ACHN (cell line): ENCODE measurements around the gene C1QTNF1.

Experiments used
- DNase-seq: peaks from one replicate; pipeline ENCODE4 v3.0.0-alpha.2; 2015
- in situ Hi-C: cut with HindIII; loops from 2 replicates; pipeline ENCODE4 v1.10.0; 2017; ENCODE audit warnings: low sequenced_read_pairs, low pct_ligation_motif_present, low pct_unique_long_range_greater_than_20kb

C1QTNF1 gene

DNA sequence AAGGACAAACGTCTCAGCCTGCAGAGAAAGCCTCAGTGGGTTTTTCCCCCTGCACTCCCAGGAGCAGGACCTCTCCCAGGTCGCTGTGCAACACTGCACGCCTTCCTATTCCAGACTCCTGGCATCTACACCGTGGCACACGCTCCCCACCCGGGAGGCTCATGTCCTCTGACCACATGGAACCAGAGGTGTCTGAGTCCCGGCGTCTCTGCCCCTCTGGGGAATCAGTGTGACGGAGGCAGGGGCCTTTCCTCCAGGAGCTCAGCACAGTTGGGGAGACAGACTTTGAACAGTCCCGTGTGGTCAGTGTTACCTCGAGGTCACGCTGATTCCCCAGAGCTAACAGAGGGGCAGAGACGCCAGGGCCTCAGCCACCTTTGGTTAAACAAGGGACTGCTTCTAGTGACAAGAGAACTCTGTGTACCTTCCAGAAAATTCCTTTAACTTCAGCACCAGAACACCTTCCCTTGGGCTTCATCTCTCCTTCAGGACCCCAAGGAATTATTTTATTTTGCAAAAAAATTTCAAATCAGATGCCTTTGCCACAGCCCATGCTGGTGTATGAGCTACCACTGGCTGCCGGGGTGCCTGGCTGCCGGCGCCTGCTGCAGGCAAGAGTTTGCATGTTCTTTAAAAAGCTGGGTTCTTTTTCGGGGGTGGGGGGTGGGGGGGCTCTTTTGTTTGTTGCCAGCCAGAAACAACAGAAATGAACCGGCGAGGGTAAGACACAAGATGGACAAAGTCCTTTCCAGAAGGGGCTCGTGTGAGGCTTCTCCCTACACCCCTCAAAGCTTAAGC is 21.0 kb upstream of the C1QTNF1 start:
- DNase-seq, result no peak
- in situ Hi-C loops, result no loop called here

DNA sequence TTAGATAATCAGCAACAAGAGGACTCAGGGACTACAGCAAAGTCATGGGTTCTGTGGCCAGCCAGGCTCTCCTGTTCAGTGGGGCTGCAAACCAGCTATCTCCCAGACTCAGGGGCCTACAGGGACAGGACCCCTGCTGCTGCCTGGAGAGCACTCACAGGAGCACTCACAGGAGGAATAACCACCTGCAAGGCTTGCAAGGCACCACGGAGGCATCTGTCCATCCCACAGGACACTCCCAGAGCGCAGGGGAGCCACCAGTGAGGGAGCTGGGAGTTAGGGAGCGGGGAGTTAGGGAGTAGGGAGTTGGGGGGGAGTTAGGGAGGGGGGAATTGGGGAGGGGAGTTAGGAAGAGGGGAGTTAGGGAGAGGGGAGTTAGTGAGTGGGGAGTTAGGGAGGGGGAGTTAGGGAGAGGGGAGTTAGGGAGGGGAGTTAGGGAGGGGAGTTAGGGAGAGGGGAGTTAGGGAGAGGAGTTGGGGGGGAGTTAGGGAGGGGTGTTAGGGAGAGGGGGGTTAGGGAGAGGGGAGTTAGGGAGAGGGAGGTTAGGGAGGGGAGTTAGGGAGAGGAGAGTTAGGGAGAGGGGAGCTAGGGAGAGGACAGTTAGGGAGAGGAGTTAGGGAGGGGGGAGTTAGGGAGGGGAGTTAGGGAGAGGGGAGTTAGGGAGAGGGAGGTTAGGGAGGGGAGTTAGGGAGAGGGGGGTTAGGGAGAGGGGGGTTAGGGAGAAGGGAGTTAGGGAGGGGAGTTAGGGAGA is 20.1 kb upstream of the C1QTNF1 start:
- in situ Hi-C loops, result no loop called here

DNA sequence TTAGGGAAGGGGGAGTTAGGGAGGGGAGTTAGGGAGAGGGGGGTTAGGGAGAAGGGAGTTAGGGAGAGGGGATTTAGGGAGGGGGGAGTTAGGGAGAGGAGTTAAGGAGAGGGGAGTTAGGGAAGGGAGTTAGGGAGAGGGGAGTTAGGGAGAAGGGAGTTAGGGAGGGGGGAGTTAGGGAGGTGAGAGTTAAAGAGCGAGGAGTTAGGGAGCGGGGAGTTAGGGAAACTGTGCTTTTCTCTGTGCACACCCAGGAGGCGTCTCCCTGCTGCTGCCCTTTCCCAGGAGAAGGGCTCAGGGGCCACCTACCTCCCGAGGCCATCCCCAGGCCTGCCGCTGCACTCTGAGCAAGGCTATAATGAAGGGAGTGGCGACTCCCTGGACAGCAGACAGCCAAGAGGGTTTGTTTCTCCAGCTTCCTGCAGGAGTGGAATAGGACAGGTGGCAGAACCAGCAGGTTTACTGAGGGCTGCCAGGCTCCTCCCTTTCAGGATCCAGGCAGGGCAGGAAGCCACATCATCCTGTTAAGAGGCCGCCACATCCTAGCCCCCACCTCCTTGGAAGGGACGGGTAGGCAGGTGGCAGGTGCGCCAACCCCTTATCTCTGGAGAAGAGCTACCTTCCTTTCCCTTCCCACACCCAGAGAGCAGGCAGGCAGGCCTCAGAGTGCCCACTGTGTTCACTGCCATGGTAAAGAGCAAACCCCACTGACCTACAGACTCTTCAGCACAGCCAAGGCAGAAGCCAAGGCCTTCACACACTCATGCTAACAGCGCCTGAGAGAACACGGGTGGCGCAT is 18.7 kb upstream of the C1QTNF1 start:
- no peak for DNase-seq
- in situ Hi-C loops, result no loop called here

More for the DNA sequence above, 20.1 kb upstream of the C1QTNF1 start:
- DNase-seq, result no peak

DNA sequence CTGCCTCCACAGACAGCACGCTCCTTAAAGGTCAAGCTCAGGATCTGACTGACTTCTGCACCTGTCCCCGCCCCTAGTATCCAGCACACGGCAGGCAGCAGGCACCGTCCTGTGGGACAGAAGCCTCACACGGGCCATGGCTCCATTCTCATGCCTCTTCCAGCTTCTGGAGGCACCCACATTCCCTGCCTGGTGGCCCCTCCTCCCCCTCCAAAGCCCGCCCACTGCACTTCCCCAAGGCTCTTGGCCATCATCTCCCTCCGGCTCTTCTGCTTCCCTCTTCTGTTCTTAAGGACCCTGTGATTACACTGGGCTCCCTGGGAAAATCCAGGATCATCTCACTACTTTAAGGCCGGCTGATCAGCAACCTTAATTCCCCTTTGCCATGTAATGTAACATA is 17.9 kb upstream of the C1QTNF1 start:
- no peak for DNase-seq
- in situ Hi-C loops, result no loop called here

DNA sequence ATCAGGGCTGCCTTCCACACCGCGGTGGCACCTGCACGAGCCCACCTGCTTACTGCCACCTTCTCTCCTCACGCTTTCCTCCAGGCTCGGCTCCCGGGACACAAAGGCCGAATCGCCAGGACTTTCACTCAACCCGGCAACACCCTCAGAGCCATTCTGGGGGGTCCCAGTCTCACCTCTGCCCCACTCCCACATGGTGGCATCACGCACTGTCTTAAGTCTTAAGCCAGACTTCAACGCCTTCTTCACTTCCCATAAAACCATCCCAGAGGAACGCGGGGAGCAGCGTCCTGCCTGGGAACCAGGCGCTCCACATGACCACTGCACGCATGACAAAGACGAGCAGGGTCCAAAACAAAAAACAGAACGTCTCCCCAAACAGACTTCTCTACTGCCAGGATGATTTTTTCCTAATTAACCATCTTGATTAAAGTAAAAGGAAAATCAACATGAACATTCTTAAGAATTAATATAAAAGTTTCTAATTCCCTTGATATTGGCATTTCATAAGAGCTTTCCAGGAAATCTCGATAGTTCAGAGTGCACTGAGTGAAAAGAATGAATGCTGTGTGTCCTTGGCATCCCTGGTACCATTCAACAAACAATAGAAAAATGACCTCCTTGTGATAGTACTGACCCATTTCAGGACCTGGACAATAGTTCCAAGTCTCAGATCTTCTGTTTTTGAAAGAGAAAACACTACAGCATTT is 17.0 kb upstream of the C1QTNF1 start:
- in situ Hi-C loops, result no loop called here

DNA sequence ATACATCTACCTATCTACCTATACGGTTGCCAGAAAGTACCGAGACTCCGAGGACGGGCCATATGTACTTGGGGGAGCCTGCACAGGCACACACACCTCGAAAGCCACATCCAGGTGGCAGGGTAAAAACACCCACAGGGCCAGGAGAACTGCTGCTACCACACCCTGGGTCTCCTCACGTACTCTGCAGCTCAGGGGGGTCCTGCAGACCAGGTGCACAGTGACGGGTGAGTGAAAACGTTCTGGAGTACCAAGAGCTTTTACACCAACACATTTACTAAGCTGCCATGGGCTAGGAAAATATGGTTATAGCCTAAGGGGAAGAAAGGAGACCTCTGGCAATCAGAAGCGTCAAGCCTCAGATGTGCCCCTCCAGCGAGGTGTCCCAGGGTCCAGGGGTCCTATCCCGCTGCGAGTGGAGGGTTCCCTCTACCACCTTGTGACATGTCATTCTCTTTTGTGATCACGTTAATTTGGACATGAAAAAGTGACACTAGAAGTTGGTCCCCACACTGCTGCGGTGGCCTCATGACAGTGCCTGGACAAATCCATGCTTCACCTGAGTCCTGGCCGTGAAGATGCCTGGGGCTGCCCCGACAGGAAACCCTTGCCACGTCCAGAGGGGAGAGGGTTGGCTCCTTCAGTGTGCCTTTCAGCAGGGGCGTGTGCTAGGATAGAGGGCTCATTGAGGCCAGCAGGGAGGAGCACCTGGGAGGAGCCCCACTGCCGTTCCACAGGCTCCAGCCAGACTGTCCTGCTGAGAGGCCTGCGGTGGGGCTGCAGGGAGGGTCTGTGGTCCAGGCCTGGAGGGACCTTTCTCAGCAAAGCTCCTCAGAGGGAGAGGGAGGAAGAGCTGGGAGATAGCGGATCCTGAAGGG is 16.2 kb upstream of the C1QTNF1 start:
- in situ Hi-C loops, result no loop called here
- no peak for DNase-seq

More for the DNA sequence above, 17.0 kb upstream of the C1QTNF1 start:
- no peak for DNase-seq

DNA sequence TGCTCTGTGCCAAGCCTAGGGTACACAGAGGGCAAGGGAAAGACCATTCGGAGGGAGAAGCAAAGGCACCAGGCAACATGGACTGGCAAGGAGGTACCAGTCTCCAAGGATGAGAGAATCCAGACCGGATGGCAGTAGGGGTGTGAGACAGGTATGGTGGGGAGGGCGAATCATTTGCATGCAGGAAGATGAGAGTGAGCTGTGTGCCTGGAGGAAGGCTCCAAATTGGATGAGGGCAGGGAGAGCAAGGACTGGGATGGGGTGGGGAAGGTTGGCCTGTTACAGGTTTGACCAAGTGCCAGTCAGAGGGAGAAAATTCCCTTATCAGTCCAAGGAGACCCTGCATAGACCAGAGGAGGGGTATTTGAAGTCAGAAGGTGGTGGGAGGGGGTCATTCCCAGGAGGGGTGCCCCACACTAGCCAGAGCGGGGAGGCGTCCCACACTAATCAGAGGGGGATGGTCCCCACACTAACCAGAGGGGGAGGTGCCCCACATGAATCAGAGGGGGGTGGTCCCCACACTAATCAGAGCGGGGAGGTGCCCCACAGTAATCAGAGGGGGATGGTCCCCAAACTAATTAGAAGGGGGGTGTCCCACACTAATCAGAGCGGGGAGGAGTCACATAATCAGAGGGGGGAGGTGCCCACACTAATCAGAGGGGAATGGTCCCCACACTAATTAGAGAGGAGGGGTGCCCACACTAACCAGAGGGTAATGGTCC is 15.1 kb upstream of the C1QTNF1 start:
- in situ Hi-C loops, result no loop called here
- no peak for DNase-seq

DNA sequence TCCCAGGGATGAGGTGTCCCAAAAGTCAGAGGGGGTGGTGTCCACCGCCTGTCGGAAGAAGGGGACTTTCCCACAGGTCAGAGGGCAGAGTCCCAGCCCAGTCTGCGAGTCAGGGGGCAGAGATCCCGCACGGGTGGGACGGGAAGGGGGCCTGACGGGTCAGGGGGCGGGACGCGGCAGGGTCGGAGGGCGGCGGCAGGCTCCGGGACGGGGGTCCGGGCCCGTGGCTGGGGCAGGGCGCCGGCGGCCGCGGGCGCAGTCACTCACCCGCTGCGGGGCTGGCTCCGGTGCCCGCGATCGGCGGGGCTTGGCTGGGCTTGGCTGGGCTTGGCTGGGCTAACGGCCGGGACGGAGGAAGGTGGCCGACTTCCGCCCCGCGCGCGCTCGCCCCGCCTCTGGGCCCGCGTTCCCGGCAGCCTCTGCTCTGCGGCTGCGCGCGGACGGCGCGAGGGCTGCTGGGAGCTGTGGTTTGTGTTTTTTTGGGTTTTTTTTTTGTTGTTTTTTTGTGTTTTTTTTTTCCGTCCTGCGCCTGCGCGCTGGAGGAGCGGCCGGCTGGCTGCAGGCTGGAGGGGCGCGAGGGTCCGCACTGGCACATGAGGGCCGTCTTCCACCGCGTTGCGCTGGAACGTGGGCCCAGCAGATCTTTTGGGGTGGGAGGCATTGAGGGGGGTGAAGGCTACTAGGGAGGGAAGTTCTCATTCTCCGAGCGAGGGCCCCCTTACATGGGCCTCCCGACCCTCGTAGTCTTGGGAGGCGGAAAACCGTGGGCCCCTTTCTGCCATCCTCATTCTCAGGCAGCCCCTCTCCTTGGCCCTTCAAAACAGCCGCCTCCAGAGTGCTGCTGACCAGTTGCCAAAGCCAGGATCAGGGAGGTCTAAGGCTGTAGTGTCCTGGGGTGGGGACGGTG is 14.3 kb upstream of the C1QTNF1 start, which contains the start of gene CANT1:
TSS of gene CANT1 (minus strand) at position 368 of the 907 bp plus-strand sequence. CDS start 12,142 bp downstream, outside the sequence.
- in situ Hi-C loops, result no loop called here

DNA sequence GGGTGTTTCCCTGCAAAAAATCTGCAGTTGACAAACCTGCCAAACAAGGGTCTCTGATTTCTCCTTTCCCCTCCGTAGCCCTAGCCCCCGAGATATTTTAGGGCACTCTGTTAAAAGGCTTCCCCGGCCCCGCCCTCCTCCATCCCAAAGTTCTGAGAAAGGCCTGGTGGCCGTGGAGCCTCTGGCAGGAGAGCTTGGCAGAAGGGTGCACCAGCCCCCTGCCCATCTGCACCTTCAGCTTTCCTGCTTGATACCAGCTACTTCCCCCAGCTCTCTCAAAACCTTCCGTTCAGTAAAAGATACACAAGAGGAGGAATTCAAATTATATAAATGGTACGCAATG is 13.7 kb upstream of the C1QTNF1 start:
- in situ Hi-C loops, result no loop called here
- no peak for DNase-seq

More for the DNA sequence above, 14.3 kb upstream of the C1QTNF1 start, which contains the start of gene CANT1:
- DNase-seq, result peak; percentile 88

DNA sequence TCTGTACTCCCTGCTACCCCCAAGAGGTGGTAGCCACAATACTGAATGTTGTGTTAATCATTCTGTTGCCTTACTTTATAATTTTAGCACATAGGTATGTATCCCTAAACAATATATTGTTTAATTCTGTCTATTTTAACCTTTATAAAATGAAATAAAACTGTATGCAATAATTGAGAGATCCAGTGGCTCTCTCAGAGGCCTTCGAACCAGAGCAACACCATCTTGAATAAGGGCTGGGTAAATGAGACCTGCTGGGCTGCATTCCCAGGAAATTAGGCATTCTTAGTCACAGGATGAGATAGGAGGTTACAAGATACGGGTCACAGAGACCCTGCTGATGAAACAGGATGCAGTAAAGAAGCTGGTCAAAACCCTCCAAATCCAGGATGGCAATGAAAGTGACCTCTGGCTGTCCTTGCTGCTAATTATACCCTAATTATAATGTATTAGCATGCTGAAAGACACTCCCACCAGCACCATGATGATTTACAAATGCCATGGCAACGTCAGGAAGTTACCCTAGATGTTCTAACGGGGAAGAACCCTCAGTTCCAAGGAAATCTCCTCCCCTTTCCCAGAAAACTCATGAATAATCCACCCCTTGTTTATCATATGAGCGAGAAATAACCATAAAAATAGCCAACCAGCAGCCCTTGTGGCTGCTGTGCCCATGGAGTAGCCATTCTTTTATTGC is 12.4 kb upstream of the C1QTNF1 start:
- in situ Hi-C loops, result no loop called here
- no peak for DNase-seq

DNA sequence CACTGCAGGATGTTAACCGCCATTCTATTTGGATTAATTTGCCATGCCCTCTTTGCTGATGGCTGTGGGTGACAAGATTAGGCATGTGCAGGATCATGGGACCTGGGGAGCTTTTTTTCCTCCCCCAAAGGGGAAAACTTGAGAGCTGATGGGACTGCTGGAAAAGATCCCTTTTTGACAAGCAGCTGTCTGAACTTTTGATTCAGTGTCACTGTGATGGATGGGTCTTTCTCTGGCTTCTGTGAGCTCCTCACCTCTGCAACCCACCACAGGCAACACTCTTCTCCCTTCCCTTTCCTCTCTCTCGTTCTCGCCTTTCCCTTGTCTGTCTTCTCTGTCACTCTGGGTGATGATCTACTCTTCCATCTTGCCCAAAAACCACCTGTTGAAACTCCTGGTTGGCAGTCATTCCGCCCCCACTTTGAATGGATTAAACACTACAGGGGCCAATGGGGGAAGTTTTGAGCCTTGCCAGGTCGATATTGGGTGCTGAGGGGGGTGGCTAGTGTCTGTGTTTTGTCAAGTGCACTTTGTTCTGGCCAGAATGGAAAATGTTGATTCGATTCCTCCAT is 11.3 kb upstream of the C1QTNF1 start:
- in situ Hi-C loops, result no loop called here
- DNase-seq, result no peak

DNA sequence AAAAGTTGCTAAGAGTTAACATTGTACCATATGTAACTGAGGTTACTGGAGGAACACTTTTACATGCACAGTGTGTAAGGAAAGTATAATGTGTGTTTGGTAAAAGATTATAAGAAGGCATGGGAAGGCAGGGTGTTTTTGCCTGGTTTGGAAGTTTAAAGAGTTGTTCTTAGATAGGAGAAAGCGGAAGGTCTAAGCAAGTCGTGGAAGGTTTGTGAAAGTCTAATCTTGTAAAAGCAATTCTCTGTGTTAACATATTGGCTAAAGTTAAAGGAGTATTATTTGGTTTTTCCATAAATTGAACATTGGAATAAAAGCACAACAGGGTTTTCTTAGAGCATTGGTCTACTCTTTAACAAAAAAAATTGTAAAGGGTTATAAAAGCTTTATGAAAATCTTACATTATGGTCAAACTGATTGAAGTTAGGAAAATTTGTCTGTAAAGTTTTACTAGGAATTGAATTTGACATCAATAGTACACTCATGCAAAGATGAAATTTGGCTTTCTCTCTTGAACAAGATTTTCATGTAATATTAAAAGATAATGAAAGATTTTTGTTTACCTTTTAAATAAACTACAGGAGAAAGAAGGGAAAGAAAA is 9.7 kb upstream of the C1QTNF1 start:
- DNase-seq, result no peak
- in situ Hi-C loops, result no loop called here

DNA sequence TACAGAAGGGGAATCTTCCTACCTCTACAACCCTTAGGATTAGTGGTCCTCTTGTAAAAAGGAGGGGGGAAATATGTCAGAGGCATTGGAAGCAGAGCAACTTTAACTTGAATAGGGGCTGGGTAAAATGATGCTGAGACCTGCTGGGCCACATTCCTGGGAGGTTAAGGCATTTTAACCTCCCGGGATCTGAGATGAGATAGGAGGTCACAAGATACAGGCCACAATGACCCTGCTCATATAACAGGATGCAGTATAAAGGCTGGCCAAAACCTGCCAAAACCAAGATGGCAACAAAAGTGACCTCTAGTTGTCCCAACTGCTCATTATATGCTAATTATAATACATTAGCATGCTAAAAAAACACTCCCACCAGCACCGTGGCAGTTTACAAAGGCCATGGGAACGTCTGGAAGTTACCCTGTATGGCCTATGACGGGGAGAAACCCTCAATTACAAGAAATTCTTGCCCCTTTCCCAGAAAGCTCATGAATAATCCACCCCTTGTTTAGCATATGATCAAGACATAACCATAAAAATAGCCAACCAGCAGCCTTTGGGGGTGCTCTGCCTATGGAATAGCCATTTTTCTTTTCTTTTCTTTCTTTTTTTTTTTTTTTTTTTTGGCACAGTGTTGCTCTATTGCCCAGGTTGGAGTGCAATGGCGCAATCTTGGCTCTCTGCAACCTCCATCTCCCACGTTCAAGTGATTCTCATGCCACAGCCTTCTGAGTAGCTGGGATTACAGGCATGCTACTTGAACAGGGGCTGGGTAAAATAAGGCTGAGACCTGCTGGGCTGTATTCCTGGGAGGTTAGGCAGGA is 6.2 kb upstream of the C1QTNF1 start:
- in situ Hi-C loops, result no loop called here
- DNase-seq, result no peak

DNA sequence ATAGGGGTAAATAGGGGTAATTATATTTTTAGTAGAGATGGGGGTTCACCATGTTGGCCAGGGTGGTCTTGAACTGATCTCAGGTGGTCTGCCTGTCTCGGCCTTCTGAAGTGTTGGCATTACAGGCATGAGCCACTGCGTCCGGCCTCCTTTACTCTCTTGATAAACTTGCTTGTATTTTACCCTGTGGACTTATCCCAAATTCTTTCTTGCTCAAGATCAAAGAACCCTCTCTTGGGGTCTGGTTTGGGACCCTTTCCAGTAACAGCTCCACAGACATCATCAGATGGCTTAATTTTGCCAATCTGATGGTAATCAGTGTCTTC is 5.6 kb upstream of the C1QTNF1 start:
- DNase-seq, result no peak
- in situ Hi-C loops, result no loop called here
